ENCODE results near the gene UMPS.

Gene UMPS

GRCh38 chr3:124763206-124763605 lies 33.0 kb downstream of the UMPS start:
- Histone ChIP-seq H3K4me1 (ENCODE audit: control insufficient read depth, insufficient read depth, low read length) (peaks cover 8% of the 10 kb centered on the region), H3K36me3 (ENCODE audit: control insufficient read depth, insufficient read depth, low read length) (no peaks in the 10 kb centered on the region), H3K9me3 (ENCODE audit: control insufficient read depth, low read length) (no peaks in the 10 kb centered on the region), H3K4me3 (ENCODE audit: insufficient read depth, low read depth, low read length) (no peak overlapping the region), H3K27ac (ENCODE audit: insufficient read depth, low read depth, low read length, poor library complexity, severe bottlenecking) (no peak overlapping the region), H3K27me3 (ENCODE audit: control insufficient read depth, insufficient read depth, low read length, poor library complexity, severe bottlenecking) (no peaks in the 10 kb centered on the region)
- WGBS, 2 experiments: 95% methylated on average over 8 of the region's 8 CpGs

- Histone ChIP-seq H3K4me1 (ENCODE audit: control insufficient read depth, insufficient read depth, low read length) (peaks cover 5% of the 10 kb centered on the region), H3K36me3 (ENCODE audit: control insufficient read depth, insufficient read depth, low read length) (no peaks in the 10 kb centered on the region), H3K27me3 (ENCODE audit: control insufficient read depth, insufficient read depth, low read length, poor library complexity, severe bottlenecking) (no peaks in the 10 kb centered on the region), H3K27ac (ENCODE audit: insufficient read depth, low read depth, low read length, poor library complexity, severe bottlenecking) (no peak overlapping the region), H3K4me3 (ENCODE audit: insufficient read depth, low read depth, low read length) (no peak overlapping the region), H3K9me3 (ENCODE audit: control insufficient read depth, low read length) (no peaks in the 10 kb centered on the region)
- 96% methylated on average over 15 of the region's 15 CpGs for WGBS, 2 experiments
Observed at GRCh38 chr3:124763644-124764358, 33.5 kb downstream of the UMPS start.

- Histone ChIP-seq H3K4me1 (ENCODE audit: control insufficient read depth, insufficient read depth, low read length) (peaks cover 3% of the 10 kb centered on the region), H3K27me3 (ENCODE audit: control insufficient read depth, insufficient read depth, low read length, poor library complexity, severe bottlenecking) (no peaks in the 10 kb centered on the region), H3K9me3 (ENCODE audit: control insufficient read depth, low read length) (no peaks in the 10 kb centered on the region), H3K36me3 (ENCODE audit: control insufficient read depth, insufficient read depth, low read length) (no peaks in the 10 kb centered on the region), H3K4me3 (ENCODE audit: insufficient read depth, low read depth, low read length) (no peak overlapping the region), H3K27ac (ENCODE audit: insufficient read depth, low read depth, low read length, poor library complexity, severe bottlenecking) (no peak overlapping the region)
- WGBS, 2 experiments: 94 to 96% methylated on average over 5 of the region's 5 CpGs
Observed at GRCh38 chr3:124764746-124765145, 34.5 kb downstream of the UMPS start.

- Histone ChIP-seq H3K36me3 (ENCODE audit: control insufficient read depth, insufficient read depth, low read length) (no peaks in the 10 kb centered on the region), H3K4me1 (ENCODE audit: control insufficient read depth, insufficient read depth, low read length) (peaks cover 5% of the 10 kb centered on the region), H3K4me3 (ENCODE audit: insufficient read depth, low read depth, low read length) (no peak overlapping the region), H3K27ac (ENCODE audit: insufficient read depth, low read depth, low read length, poor library complexity, severe bottlenecking) (no peak overlapping the region), H3K27me3 (ENCODE audit: control insufficient read depth, insufficient read depth, low read length, poor library complexity, severe bottlenecking) (no peaks in the 10 kb centered on the region), H3K9me3 (ENCODE audit: control insufficient read depth, low read length) (no peaks in the 10 kb centered on the region)
- WGBS, 2 experiments: 89 to 93% methylated on average over 5 of the region's 5 CpGs
Observed at GRCh38 chr3:124765197-124765840, 35.1 kb downstream of the UMPS start.

GRCh38 chr3:124766113-124767095 lies 36.2 kb downstream of the UMPS start:
- H3K36me3 ChIP-seq (ENCODE audit: control insufficient read depth, insufficient read depth, low read length): no peaks in the 10 kb centered on the region
- no peaks in the 10 kb centered on the region for H3K27me3 ChIP-seq (ENCODE audit: control insufficient read depth, insufficient read depth, low read length, poor library complexity, severe bottlenecking)
- H3K27ac ChIP-seq (ENCODE audit: insufficient read depth, low read depth, low read length, poor library complexity, severe bottlenecking): no peak overlapping the region
- H3K4me1 ChIP-seq (ENCODE audit: control insufficient read depth, insufficient read depth, low read length): peaks cover 13% of the 10 kb centered on the region
- H3K4me3 ChIP-seq (ENCODE audit: insufficient read depth, low read depth, low read length): no peak overlapping the region
- no peaks in the 10 kb centered on the region for H3K9me3 ChIP-seq (ENCODE audit: control insufficient read depth, low read length)
- 90 to 94% methylated on average over 16 of the region's 16 CpGs for WGBS, 2 experiments

GRCh38 chr3:124767264-124767663 lies 37.0 kb downstream of the UMPS start:
- Histone ChIP-seq H3K36me3 (ENCODE audit: control insufficient read depth, insufficient read depth, low read length) (no peaks in the 10 kb centered on the region), H3K4me3 (ENCODE audit: insufficient read depth, low read depth, low read length) (no peak overlapping the region)
- 94% methylated on average over 5 of the region's 5 CpGs for WGBS, 2 experiments

GRCh38 chr3:124767691-124768090 lies 37.4 kb downstream of the UMPS start:
- no peak overlapping the region for H3K27ac ChIP-seq (ENCODE audit: insufficient read depth, low read depth, low read length, poor library complexity, severe bottlenecking)
- 89 to 92% methylated on average over 6 of the region's 6 CpGs for WGBS, 2 experiments
- H3K9me3 ChIP-seq (ENCODE audit: control insufficient read depth, low read length): no peaks in the 10 kb centered on the region
- H3K36me3 ChIP-seq (ENCODE audit: control insufficient read depth, insufficient read depth, low read length): no peaks in the 10 kb centered on the region
- no peaks in the 10 kb centered on the region for H3K27me3 ChIP-seq (ENCODE audit: control insufficient read depth, insufficient read depth, low read length, poor library complexity, severe bottlenecking)
- H3K4me1 ChIP-seq (ENCODE audit: control insufficient read depth, insufficient read depth, low read length): peaks cover 13% of the 10 kb centered on the region
- no peak overlapping the region for H3K4me3 ChIP-seq (ENCODE audit: insufficient read depth, low read depth, low read length)

More at GRCh38 chr3:124767264-124767663, 37.0 kb downstream of the UMPS start:
- Histone ChIP-seq H3K27me3 (ENCODE audit: control insufficient read depth, insufficient read depth, low read length, poor library complexity, severe bottlenecking) (no peaks in the 10 kb centered on the region), H3K9me3 (ENCODE audit: control insufficient read depth, low read length) (no peaks in the 10 kb centered on the region), H3K4me1 (ENCODE audit: control insufficient read depth, insufficient read depth, low read length) (peaks cover 13% of the 10 kb centered on the region), H3K27ac (ENCODE audit: insufficient read depth, low read depth, low read length, poor library complexity, severe bottlenecking) (no peak overlapping the region)

- 75% methylated on average over 7 of the region's 7 CpGs for WGBS, 2 experiments
Observed at GRCh38 chr3:124768812-124769211, 38.6 kb downstream of the UMPS start.

GRCh38 chr3:124769462-124769861 lies 39.2 kb downstream of the UMPS start:
- Histone ChIP-seq H3K36me3 (ENCODE audit: control insufficient read depth, insufficient read depth, low read length) (no peaks in the 10 kb centered on the region), H3K9me3 (ENCODE audit: control insufficient read depth, low read length) (no peaks in the 10 kb centered on the region), H3K4me3 (ENCODE audit: insufficient read depth, low read depth, low read length) (no peak overlapping the region), H3K4me1 (ENCODE audit: control insufficient read depth, insufficient read depth, low read length) (peaks cover 21% of the 10 kb centered on the region), H3K27me3 (ENCODE audit: control insufficient read depth, insufficient read depth, low read length, poor library complexity, severe bottlenecking) (no peaks in the 10 kb centered on the region), H3K27ac (ENCODE audit: insufficient read depth, low read depth, low read length, poor library complexity, severe bottlenecking) (no peak overlapping the region)
- 95 to 96% methylated on average over 9 of the region's 9 CpGs for WGBS, 2 experiments

More at GRCh38 chr3:124768812-124769211, 38.6 kb downstream of the UMPS start:
- Histone ChIP-seq H3K36me3 (ENCODE audit: control insufficient read depth, insufficient read depth, low read length) (no peaks in the 10 kb centered on the region), H3K27me3 (ENCODE audit: control insufficient read depth, insufficient read depth, low read length, poor library complexity, severe bottlenecking) (no peaks in the 10 kb centered on the region), H3K9me3 (ENCODE audit: control insufficient read depth, low read length) (no peaks in the 10 kb centered on the region), H3K4me1 (ENCODE audit: control insufficient read depth, insufficient read depth, low read length) (peaks cover 16% of the 10 kb centered on the region), H3K4me3 (ENCODE audit: insufficient read depth, low read depth, low read length) (no peak overlapping the region), H3K27ac (ENCODE audit: insufficient read depth, low read depth, low read length, poor library complexity, severe bottlenecking) (no peak overlapping the region)

Measured in ectodermal cell (in vitro differentiated cells).